ENCODE data around the gene CEP78. TPM values are rescaled to one million over a fixed set of nuclear protein-coding genes. Genes with fewer than 3 reads are reported as not detected.
"Not testable (repeated sequence)": the region's sequence is repeated elsewhere in the genome, so short reads cannot be mapped to it uniquely, and the experiment has no call there.

The CEP78 gene
- 10 to 100 TPM; 28.6 to 47.3 (median 34.8) TPM for polyA plus RNA-seq (ENCODE audit: insufficient read length in 4 of 4)

- peak in 3 of 4 donors; percentile 77 to 88 (median 88) for DNase-seq (ENCODE audit: low read depth in 4 of 4, low spot score in 2 of 4)
Measured at GRCh38 chr9:78235762-78236550, at the start of gene CEP78. CEP78 (plus strand) TSS chr9:78236075; CDS start chr9:78236351, 276 bp downstream.

GRCh38 chr9:78187763-78188484 lies 48.0 kb upstream of the CEP78 start:
- DNase-seq (ENCODE audit: low read depth in 4 of 4, low spot score in 2 of 4) = no peak

GRCh38 chr9:78188594-78188993 lies 47.3 kb upstream of the CEP78 start:
- no peak for DNase-seq (ENCODE audit: low read depth in 4 of 4, low spot score in 2 of 4)

GRCh38 chr9:78189001-78189400 lies 46.9 kb upstream of the CEP78 start:
- no peak for DNase-seq (ENCODE audit: low read depth in 4 of 4, low spot score in 2 of 4)

- DNase-seq (ENCODE audit: low read depth in 4 of 4, low spot score in 2 of 4) = no peak
Measured at GRCh38 chr9:78189461-78189860, 46.4 kb upstream of the CEP78 start.

GRCh38 chr9:78191931-78192330 lies 43.9 kb upstream of the CEP78 start:
- no peak for DNase-seq (ENCODE audit: low read depth in 4 of 4, low spot score in 2 of 4)

- no peak for DNase-seq (ENCODE audit: low read depth in 4 of 4, low spot score in 2 of 4)
Measured at GRCh38 chr9:78196258-78196657, 39.6 kb upstream of the CEP78 start.

- not testable (repeated sequence) for DNase-seq (ENCODE audit: low read depth in 4 of 4, low spot score in 2 of 4)
Measured at GRCh38 chr9:78201158-78201777, 34.6 kb upstream of the CEP78 start.

GRCh38 chr9:78207319-78207718 lies 28.6 kb upstream of the CEP78 start:
- DNase-seq (ENCODE audit: low read depth in 4 of 4, low spot score in 2 of 4) = no peak

GRCh38 chr9:78207901-78208300 lies 28.0 kb upstream of the CEP78 start:
- no peak for DNase-seq (ENCODE audit: low read depth in 4 of 4, low spot score in 2 of 4)

- DNase-seq (ENCODE audit: low read depth in 4 of 4, low spot score in 2 of 4) = no peak
Measured at GRCh38 chr9:78209127-78209526, 26.7 kb upstream of the CEP78 start.

- no peak for DNase-seq (ENCODE audit: low read depth in 4 of 4, low spot score in 2 of 4)
Measured at GRCh38 chr9:78210841-78211301, 25.0 kb upstream of the CEP78 start.

- no peak for DNase-seq (ENCODE audit: low read depth in 4 of 4, low spot score in 2 of 4)
Measured at GRCh38 chr9:78212868-78213267, 23.0 kb upstream of the CEP78 start.

GRCh38 chr9:78213712-78214111 lies 22.2 kb upstream of the CEP78 start:
- peak in 1 of 4 donors; percentile 29 for DNase-seq (ENCODE audit: low read depth in 4 of 4, low spot score in 2 of 4)

GRCh38 chr9:78214492-78214891 lies 21.4 kb upstream of the CEP78 start:
- no peak for DNase-seq (ENCODE audit: low read depth in 4 of 4, low spot score in 2 of 4)

GRCh38 chr9:78215706-78216105 lies 20.2 kb upstream of the CEP78 start:
- no peak for DNase-seq (ENCODE audit: low read depth in 4 of 4, low spot score in 2 of 4)

- no peak for DNase-seq (ENCODE audit: low read depth in 4 of 4, low spot score in 2 of 4)
Measured at GRCh38 chr9:78218890-78219289, 17.0 kb upstream of the CEP78 start.

- no peak for DNase-seq (ENCODE audit: low read depth in 4 of 4, low spot score in 2 of 4)
Measured at GRCh38 chr9:78221425-78221824, 14.4 kb upstream of the CEP78 start.

- not testable (repeated sequence) for DNase-seq (ENCODE audit: low read depth in 4 of 4, low spot score in 2 of 4)
Measured at GRCh38 chr9:78221841-78222240, 14.0 kb upstream of the CEP78 start.

GRCh38 chr9:78230761-78231160 lies 5.1 kb upstream of the CEP78 start:
- DNase-seq (ENCODE audit: low read depth in 4 of 4, low spot score in 2 of 4) = no peak

- not testable (repeated sequence) for DNase-seq (ENCODE audit: low read depth in 4 of 4, low spot score in 2 of 4)
Measured at GRCh38 chr9:78232471-78232870, 3.4 kb upstream of the CEP78 start.
